SJSA1 (cell line): ENCODE measurements around the gene TGFBR3L. TPM values are rescaled to one million over a fixed set of nuclear protein-coding genes. Genes with fewer than 3 reads are reported as not detected.

Source experiments
- DNase-seq, 2 experiments: peaks; one replicate each; pipeline ENCODE4 v3.0.0-alpha.2; 2015 to 2020; ENCODE audit warnings: low spot score in 2 of 2, low read depth in 1 of 2
- H3K27ac ChIP-seq: fragments of 250-450 bp; sonication (Bioruptor Pico); 2 replicates; pipeline ENCODE4 v1.5.1; 2020; ENCODE audit warnings: mild to moderate bottlenecking, moderate library complexity
- H3K27me3 ChIP-seq: fragments of 250-450 bp; sonication (Bioruptor Pico); replicated peaks from 2 replicates; pipeline ENCODE4 v1.5.1; 2020; ENCODE audit warnings: mild to moderate bottlenecking, moderate library complexity
- H3K36me3 ChIP-seq: fragments of 250-450 bp; sonication (Bioruptor Pico); 2 replicates; pipeline ENCODE4 v1.5.1; 2020; ENCODE audit warnings: mild to moderate bottlenecking
- H3K4me1 ChIP-seq: fragments of 250-450 bp; sonication (Bioruptor Pico); replicated peaks from 2 replicates; pipeline ENCODE4 v1.6.1; 2021; ENCODE audit warnings: mild to moderate bottlenecking
- H3K4me3 ChIP-seq: fragments of 250-450 bp; sonication (Bioruptor Pico); 2 replicates; pipeline ENCODE4 v1.5.1; 2020; ENCODE audit warnings: mild to moderate bottlenecking
- H3K9me3 ChIP-seq: fragments of 250-450 bp; sonication (Bioruptor Pico); replicated peaks from 2 replicates; pipeline ENCODE4 v1.5.1; 2020; ENCODE audit warnings: mild to moderate bottlenecking
- total RNA-seq: library from RNA; depleted of rRNA; stranded (reverse); fragments of >200 nt; shearing (Covaris generic); gene quantifications from 2 replicates; pipeline ENCODE4 v1.2.3, GENCODE V29; 2014

TGFBR3L gene
- total RNA-seq, 1 experiment from 2014 or later: not detected

- Histone ChIP-seq H3K36me3 (no peaks in the 10 kb centered on the region), H3K4me3 (no peak overlapping the region), H3K9me3 (no peaks in the 10 kb centered on the region; the same call in 1 of the 2 replicates), H3K27ac (no peak overlapping the region), H3K27me3 (peaks cover 41% of the 10 kb centered on the region), H3K4me1 (peaks cover 28% of the 10 kb centered on the region)
- peak in 1 of 2 experiments; percentile 42 for DNase-seq
These were observed 42.1 kb upstream of the TGFBR3L start for GRCh38 chr19:7872306-7873204.

GRCh38 chr19:7873304-7874075, 41.1 kb upstream of the TGFBR3L start:
- DNase-seq: peak in 1 of 2 experiments; percentile 42
- Histone ChIP-seq H3K27me3 (peaks cover 39% of the 10 kb centered on the region), H3K9me3 (no peaks in the 10 kb centered on the region; the same call in 1 of the 2 replicates), H3K36me3 (no peaks in the 10 kb centered on the region), H3K4me3 (no peak overlapping the region), H3K4me1 (peaks cover 26% of the 10 kb centered on the region), H3K27ac (no peak overlapping the region)

DNA sequence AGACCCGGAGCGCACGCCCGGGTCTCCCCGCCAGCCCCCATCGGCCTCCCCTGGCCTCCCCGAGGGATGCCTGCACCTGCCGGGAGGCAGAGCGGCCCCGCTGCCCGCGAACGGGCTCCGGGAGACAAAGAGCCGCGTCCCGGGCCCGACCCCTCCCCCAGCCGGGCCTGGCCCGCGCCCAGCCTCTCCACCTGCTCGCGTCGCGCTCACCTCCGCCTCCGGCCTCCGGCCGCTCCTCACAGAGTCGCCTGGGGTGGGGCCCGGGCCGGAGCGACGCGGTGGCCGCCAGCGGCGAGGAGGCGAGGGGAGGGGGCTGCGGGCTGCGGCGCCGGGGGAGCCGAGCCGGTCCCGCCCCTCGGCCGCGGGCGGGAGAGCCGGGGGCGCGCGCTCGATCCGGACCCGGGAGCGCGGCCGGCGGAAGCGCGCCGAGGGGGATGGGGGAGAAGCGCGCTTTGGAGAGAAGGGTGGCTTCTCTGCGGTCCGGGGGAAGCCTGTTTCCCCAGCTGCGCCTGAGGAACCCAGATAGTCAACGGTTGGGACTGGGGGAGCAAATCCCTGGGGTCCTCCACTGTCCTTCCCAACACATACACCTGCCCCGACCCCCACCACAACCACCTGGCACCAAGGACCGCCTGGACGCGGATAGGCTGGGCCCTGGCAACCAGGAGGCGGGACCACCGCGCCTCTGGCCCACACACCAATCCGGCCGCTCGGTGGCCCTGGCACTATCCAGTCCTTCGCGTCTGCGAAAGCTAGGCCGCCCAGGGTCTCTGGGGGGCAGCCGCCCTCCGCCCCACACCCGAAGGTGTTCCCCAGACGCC, 40.3 kb upstream of the TGFBR3L start, which contains the start of gene PRR36:
PRR36 (minus strand) TSS at position 315 of the 821 bp plus-strand sequence. CDS start 701 bp downstream, outside the sequence.
- Histone ChIP-seq H3K27ac (no peak within 1 kb of the TSS), H3K27me3 (peaks cover 39% of the 10 kb centered on the region), H3K4me1 (peaks cover 18% of the 10 kb centered on the region), H3K9me3 (no peaks in the 10 kb centered on the region; the same call in 1 of the 2 replicates), H3K36me3 (no peaks in the 10 kb centered on the region), H3K4me3 (no peak within 1 kb of the TSS)
- no peak for DNase-seq

GRCh38 chr19:7874897-7875273, 39.7 kb upstream of the TGFBR3L start:
- Histone ChIP-seq H3K4me1 (peaks cover 12% of the 10 kb centered on the region), H3K4me3 (no peak overlapping the region), H3K9me3 (no peaks in the 10 kb centered on the region), H3K27me3 (peaks cover 39% of the 10 kb centered on the region), H3K27ac (no peak overlapping the region), H3K36me3 (no peaks in the 10 kb centered on the region)
- DNase-seq: no peak

DNA sequence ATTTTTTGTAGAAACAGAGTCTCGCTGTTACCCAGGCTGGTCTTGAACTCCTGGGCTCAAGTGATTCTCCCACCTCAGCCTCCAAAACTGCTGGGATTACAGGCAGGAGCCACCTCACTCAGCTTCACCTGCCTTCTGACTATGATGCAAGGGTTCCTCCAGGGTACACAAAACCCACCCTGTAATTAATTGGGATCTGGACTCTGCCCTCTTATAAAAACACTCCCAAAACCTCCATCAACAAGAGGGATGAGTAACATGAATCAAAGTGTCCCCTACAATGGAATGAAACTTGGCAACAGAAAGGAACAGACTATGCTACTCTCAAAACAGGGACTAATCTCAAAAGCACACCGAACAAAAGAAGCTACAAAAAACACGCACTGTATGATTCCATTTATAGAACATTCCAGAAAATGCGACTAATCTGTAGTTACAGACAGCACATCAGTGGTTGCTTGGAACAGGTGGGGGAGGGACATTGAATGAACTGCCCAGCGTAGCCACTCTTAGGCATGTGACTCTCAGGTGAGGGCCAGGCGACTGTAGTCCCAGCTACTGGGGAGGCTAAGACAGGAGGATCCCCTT, 37.3 kb upstream of the TGFBR3L start:
- Histone ChIP-seq H3K4me1 (peaks cover 2% of the 10 kb centered on the region), H3K9me3 (no peaks in the 10 kb centered on the region), H3K27ac (no peak overlapping the region), H3K4me3 (no peak overlapping the region), H3K27me3 (peaks cover 38% of the 10 kb centered on the region), H3K36me3 (no peaks in the 10 kb centered on the region)
- no peak for DNase-seq

- H3K9me3 ChIP-seq: no peaks in the 10 kb centered on the region
- DNase-seq: peak in 1 of 2 experiments; percentile 44
- H3K4me1 ChIP-seq: no peaks in the 10 kb centered on the region
- H3K4me3 ChIP-seq: no peak overlapping the region
- peaks cover 21% of the 10 kb centered on the region for H3K27me3 ChIP-seq
- no peaks in the 10 kb centered on the region for H3K36me3 ChIP-seq
- no peak overlapping the region for H3K27ac ChIP-seq
These were observed 35.4 kb upstream of the TGFBR3L start for GRCh38 chr19:7879111-7879807.

DNA sequence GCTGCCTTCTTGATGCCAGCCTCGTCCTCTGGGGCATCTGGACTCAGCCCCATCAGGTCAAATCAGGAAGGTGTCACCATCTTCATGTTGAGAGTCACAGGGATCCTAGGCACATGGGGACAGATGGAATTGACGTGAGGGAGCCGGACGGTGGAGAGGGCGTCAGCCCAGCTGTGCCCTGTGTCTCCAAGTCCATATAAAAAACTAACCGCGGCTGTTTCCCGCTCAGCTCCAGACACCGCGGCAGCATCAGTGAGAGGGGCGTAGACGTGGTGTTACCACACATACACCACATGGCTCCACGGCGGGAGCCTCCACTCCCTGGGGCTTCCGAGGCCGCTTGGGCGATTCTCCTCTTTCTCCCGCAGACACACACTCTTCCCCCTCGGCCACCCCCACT, 34.8 kb upstream of the TGFBR3L start:
- Histone ChIP-seq H3K4me3 (no peak overlapping the region), H3K27ac (no peak overlapping the region), H3K9me3 (no peaks in the 10 kb centered on the region), H3K4me1 (no peaks in the 10 kb centered on the region), H3K36me3 (no peaks in the 10 kb centered on the region), H3K27me3 (peaks cover 16% of the 10 kb centered on the region)
- no peak for DNase-seq

DNA sequence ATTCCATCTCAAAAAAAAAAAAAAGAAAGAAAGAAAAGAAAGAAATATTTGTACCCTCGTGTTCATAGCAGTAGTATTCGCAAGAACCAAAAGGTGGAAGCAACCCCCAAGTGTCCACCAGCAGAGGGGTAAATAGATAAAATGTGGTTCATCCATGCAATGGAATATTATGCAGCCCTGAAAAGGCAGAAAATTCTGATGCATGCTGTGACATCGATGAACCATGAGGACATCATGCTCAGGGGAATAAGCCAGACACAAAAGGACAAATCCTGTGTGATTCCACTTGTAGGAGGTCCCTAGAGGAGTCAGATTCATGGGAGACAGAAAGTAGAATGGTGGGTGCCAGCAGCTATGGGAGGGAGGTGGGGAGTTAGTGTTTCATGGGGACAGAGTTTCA, 32.7 kb upstream of the TGFBR3L start:
- Histone ChIP-seq H3K4me3 (no peak overlapping the region), H3K27ac (no peak overlapping the region), H3K4me1 (no peaks in the 10 kb centered on the region), H3K27me3 (0 out of 2 replicates have a peak, but pooled peaks cover 4% of the 10 kb centered on the region), H3K9me3 (no peaks in the 10 kb centered on the region), H3K36me3 (no peaks in the 10 kb centered on the region)
- DNase-seq: no peak

- Histone ChIP-seq H3K4me3 (no peak overlapping the region), H3K36me3 (no peaks in the 10 kb centered on the region), H3K27ac (no peak overlapping the region), H3K9me3 (no peaks in the 10 kb centered on the region), H3K27me3 (no peaks in the 10 kb centered on the region), H3K4me1 (peaks cover 1% of the 10 kb centered on the region; the same call in 1 of the 2 replicates)
- DNase-seq: no peak
These were observed 31.5 kb upstream of the TGFBR3L start for GRCh38 chr19:7883105-7883504.

- H3K4me1 ChIP-seq: peaks cover 9% of the 10 kb centered on the region; the same call in 1 of the 2 replicates
- no peak overlapping the region for H3K4me3 ChIP-seq
- H3K27ac ChIP-seq: no peak overlapping the region
- H3K27me3 ChIP-seq: no peaks in the 10 kb centered on the region
- H3K9me3 ChIP-seq: no peaks in the 10 kb centered on the region
- no peaks in the 10 kb centered on the region for H3K36me3 ChIP-seq
- no peak for DNase-seq
These were observed 30.6 kb upstream of the TGFBR3L start for GRCh38 chr19:7883796-7884570.

- H3K9me3 ChIP-seq: no peaks in the 10 kb centered on the region
- no peak overlapping the region for H3K4me3 ChIP-seq
- peaks cover 9% of the 10 kb centered on the region; the same call in 1 of the 2 replicates for H3K4me1 ChIP-seq
- H3K27ac ChIP-seq: no peak overlapping the region
- H3K36me3 ChIP-seq: no peaks in the 10 kb centered on the region
- no peak for DNase-seq
- H3K27me3 ChIP-seq: no peaks in the 10 kb centered on the region
These were observed 28.8 kb upstream of the TGFBR3L start for GRCh38 chr19:7885818-7886217.
